IgD-negative memory B cell (primary cell): Measurements from ENCODE around the gene PNPO. TPM values are rescaled to one million over a fixed set of nuclear protein-coding genes. Genes with fewer than 3 reads are reported as not detected.

Experiments used
- polyA plus RNA-seq: library from polyadenylated mRNA; unstranded; fragments of 300-500 nt; fragmentation: Illumina TruSeq; gene quantifications from one replicate; pipeline ENCODE4 v1.2.3, GENCODE V29; 2021

Gene PNPO
- polyA plus RNA-seq, 1 donor from 2014 or later, result 17.4 TPM

Other genes with a start within 250 kb of the PNPO start
- gene TBKBP1, start 247.4 kb upstream of the PNPO start, polyA plus RNA-seq, result 0.24 TPM
- 10.0 TPM for gene TBX21, start 208.3 kb upstream of the PNPO start, polyA plus RNA-seq
- gene OSBPL7, start 119.8 kb upstream of the PNPO start, polyA plus RNA-seq, result 8.7 TPM
- gene MRPL10, start 110.0 kb upstream of the PNPO start, polyA plus RNA-seq, result 36.2 TPM
- 0.90 TPM for gene LRRC46, start 109.9 kb upstream of the PNPO start, polyA plus RNA-seq
- gene SCRN2, start 100.3 kb upstream of the PNPO start, polyA plus RNA-seq, result 19.8 TPM
- gene SP6, start 90.4 kb upstream of the PNPO start, polyA plus RNA-seq, result not detected
- 13.7 TPM for gene SP2, start 45.3 kb upstream of the PNPO start, polyA plus RNA-seq
- gene PRR15L, start 16.3 kb downstream of the PNPO start, polyA plus RNA-seq, result not detected
- 80.0 TPM for gene CDK5RAP3, start 29.5 kb downstream of the PNPO start, polyA plus RNA-seq
- 1.7 TPM for gene COPZ2, start 96.2 kb downstream of the PNPO start, polyA plus RNA-seq
- gene NFE2L1, start 106.8 kb downstream of the PNPO start, polyA plus RNA-seq, result 20.5 TPM
- 19.8 TPM for gene CBX1, start 159.9 kb downstream of the PNPO start, polyA plus RNA-seq
- gene SNX11, start 166.2 kb downstream of the PNPO start, polyA plus RNA-seq, result 33.3 TPM